ENCODE measurements around the gene CNTFR. TPM values are rescaled to one million over a fixed set of nuclear protein-coding genes. Genes with fewer than 3 reads are reported as not detected.

CNTFR gene
- total RNA-seq, 2 experiments from 2014 or later: not detected

- ATAC-seq: no peak
- Mint-ChIP-seq H3K36me3 (ENCODE audit: low read depth) (no peaks in the 10 kb centered on the region), H3K4me3 (no peak overlapping the region), H3K27ac (no peak overlapping the region), H3K9me3 (no peaks in the 10 kb centered on the region), H3K4me1 (ENCODE audit: low read depth) (peaks cover 12% of the 10 kb centered on the region), H3K27me3 (peaks cover 3% of the 10 kb centered on the region)
- TF ChIP-seq CTCF (IDR thresholded peaks at IDR 0.05): no peak
- ChIA-PET CTCF (interaction anchor here (0.7 to 2.1 kb wide), 7 partner anchors 9 to 341 kb away, joined by 3 to 8 read pairs (median 4); partner anchors contain the start of gene UBAP1), POLR2A (no interaction called here)
- DNase-seq: no peak
- intact Hi-C loops (cut with micrococcal nuclease): no loop called here
These were observed 70.1 kb downstream of the CNTFR start for GRCh38 chr9:34519321-34520020.

GRCh38 chr9:34518896-34519295 lies 70.6 kb downstream of the CNTFR start:
- intact Hi-C loops (cut with micrococcal nuclease): no loop called here
- ATAC-seq (no peak), DNase-seq (no peak)
- peaks cover 3% of the 10 kb centered on the region for H3K27me3 Mint-ChIP-seq
- H3K27ac Mint-ChIP-seq: no peak overlapping the region
- H3K9me3 Mint-ChIP-seq: no peaks in the 10 kb centered on the region
- no peak overlapping the region for H3K4me3 Mint-ChIP-seq
- TF ChIP-seq CTCF (IDR thresholded peaks at IDR 0.05): no peak
- CTCF ChIA-PET: interaction anchor here (0.7 to 2.1 kb wide), 7 partner anchors 9 to 340 kb away, joined by 3 to 8 read pairs (median 4); partner anchors contain the start of gene UBAP1
- POLR2A ChIA-PET: no interaction called here
- H3K36me3 Mint-ChIP-seq (ENCODE audit: low read depth): no peaks in the 10 kb centered on the region
- peaks cover 6% of the 10 kb centered on the region for H3K4me1 Mint-ChIP-seq (ENCODE audit: low read depth)

GRCh38 chr9:34518110-34518616 lies 71.4 kb downstream of the CNTFR start:
- ChIA-PET POLR2A (no interaction called here), CTCF (interaction anchor here (1.1 to 2.1 kb wide), 2 partner anchors 18 to 85 kb away, joined by 5 to 8 read pairs; no protein-coding TSS in a partner anchor)
- intact Hi-C loops (cut with micrococcal nuclease): no loop called here
- TF ChIP-seq CTCF (IDR thresholded peaks at IDR 0.05): no peak
- DNase-seq (no peak), ATAC-seq (no peak)
- no peak overlapping the region for H3K4me3 Mint-ChIP-seq
- peaks cover 3% of the 10 kb centered on the region for H3K4me1 Mint-ChIP-seq (ENCODE audit: low read depth)
- H3K27me3 Mint-ChIP-seq: peaks cover 3% of the 10 kb centered on the region
- H3K27ac Mint-ChIP-seq: no peak overlapping the region
- no peaks in the 10 kb centered on the region for H3K36me3 Mint-ChIP-seq (ENCODE audit: low read depth)
- H3K9me3 Mint-ChIP-seq: no peaks in the 10 kb centered on the region

GRCh38 chr9:34517185-34517584 lies 72.3 kb downstream of the CNTFR start:
- no peak for ATAC-seq
- Mint-ChIP-seq H3K4me1 (ENCODE audit: low read depth) (no peaks in the 10 kb centered on the region), H3K27ac (no peak overlapping the region), H3K9me3 (no peaks in the 10 kb centered on the region), H3K4me3 (no peak overlapping the region), H3K36me3 (ENCODE audit: low read depth) (no peaks in the 10 kb centered on the region), H3K27me3 (no peaks in the 10 kb centered on the region)
- intact Hi-C loops (cut with micrococcal nuclease): no loop called here
- TF ChIP-seq CTCF (IDR thresholded peaks at IDR 0.05): no peak
- POLR2A ChIA-PET: no interaction called here
- CTCF ChIA-PET: interaction anchor here (0.8 kb wide), 1 partner anchor 16 kb away, joined by 3 read pairs; no protein-coding TSS in a partner anchor
- no peak for DNase-seq

- CTCF ChIA-PET: no interaction called here
- intact Hi-C loops (cut with micrococcal nuclease): no loop called here
- no peak for DNase-seq
- Mint-ChIP-seq H3K4me3 (no peak overlapping the region), H3K36me3 (ENCODE audit: low read depth) (no peaks in the 10 kb centered on the region), H3K4me1 (ENCODE audit: low read depth) (no peaks in the 10 kb centered on the region), H3K9me3 (no peaks in the 10 kb centered on the region), H3K27me3 (no peaks in the 10 kb centered on the region), H3K27ac (no peak overlapping the region)
- TF ChIP-seq CTCF (IDR thresholded peaks at IDR 0.05): no peak
- no peak for ATAC-seq
- POLR2A ChIA-PET: no interaction called here
These were observed 73.6 kb downstream of the CNTFR start for GRCh38 chr9:34515959-34516358.
